GM19035 (cell line): ENCODE data around the gene EFEMP2.
A peak's percentile ranks its signal among the peaks of the same experiment; 100 is the strongest.

ENCODE experiments used
- ATAC-seq: cut with Tn5 transposase; IDR thresholded peaks from one replicate; pipeline ENCODE4 v1.9.1; 2021; ENCODE audit not compliant: unreplicated experiment

Gene EFEMP2

DNA sequence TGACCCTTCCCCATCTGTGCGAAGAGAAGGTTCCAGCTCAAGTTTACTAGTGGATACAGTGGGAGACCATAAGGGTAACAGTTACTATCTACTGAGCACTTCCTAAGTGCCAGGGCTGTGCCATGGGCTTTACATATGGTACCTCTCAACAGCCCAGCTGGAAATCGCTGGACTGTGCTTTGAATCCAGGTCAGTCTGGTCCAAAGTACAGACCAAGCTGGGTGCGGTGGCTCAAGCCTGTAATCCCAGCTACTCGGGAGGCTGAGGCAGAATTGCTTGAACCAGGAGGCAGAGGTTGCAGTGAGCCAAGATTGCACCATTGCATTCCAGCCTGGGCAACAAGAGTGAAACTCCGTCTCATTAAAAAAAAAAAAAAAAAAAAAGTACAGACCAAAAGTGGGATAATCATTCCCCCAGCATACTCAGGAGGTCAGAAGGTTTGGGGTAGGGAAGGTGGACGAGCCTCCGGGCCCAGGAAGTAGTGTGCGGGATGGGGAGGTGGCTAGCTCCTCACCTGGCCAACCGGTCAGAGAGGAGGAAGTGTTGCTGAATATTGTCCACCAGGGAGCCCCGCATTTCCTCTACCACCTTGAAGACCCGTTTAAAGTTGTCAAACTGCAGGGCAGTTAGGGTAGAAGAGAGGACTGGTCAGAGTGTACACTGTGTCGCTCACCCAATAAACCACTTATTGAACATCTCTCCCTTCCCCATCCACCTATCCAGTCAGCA lies 13.4 kb upstream of the EFEMP2 start:
- ATAC-seq: no peak

DNA sequence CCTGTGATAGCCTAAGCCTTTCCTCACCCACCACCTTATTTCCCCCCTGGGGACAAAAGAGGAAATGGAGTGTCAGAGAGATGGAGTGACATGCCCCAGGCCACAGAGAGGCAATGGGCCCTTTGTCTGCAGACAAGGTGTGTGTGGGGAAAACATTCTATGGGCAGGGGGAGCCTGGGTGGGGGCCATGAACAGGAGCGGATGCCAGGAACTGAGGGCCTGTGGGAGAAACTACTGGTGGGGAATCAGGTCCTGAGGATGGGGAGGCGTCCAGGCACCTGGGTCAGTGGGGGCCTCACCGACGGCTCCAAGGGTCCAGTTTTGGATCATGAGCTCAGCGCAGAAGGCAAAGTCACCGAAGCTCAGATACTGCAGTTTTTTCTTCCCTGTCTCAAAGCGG lies 12.6 kb upstream of the EFEMP2 start:
- ATAC-seq: no peak

DNA sequence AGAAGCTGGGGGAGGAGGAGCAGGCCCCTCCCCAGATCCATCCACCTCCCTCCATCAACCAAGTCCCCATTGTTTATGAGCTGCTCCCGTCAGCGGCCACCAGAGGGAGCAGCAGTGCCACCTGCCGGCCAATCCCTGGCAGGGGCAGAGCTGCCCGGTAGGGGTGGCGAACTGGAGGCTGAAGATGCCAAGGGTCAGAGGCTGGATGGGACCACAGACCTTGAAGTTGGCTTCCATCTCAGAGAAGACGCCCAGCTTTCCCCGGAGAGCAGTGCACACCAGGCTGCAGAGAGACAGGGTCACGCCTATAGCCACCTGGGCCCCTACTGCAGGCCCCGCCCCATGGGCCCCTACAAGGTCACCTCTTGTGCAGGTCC lies 12.1 kb upstream of the EFEMP2 start:
- no peak for ATAC-seq

DNA sequence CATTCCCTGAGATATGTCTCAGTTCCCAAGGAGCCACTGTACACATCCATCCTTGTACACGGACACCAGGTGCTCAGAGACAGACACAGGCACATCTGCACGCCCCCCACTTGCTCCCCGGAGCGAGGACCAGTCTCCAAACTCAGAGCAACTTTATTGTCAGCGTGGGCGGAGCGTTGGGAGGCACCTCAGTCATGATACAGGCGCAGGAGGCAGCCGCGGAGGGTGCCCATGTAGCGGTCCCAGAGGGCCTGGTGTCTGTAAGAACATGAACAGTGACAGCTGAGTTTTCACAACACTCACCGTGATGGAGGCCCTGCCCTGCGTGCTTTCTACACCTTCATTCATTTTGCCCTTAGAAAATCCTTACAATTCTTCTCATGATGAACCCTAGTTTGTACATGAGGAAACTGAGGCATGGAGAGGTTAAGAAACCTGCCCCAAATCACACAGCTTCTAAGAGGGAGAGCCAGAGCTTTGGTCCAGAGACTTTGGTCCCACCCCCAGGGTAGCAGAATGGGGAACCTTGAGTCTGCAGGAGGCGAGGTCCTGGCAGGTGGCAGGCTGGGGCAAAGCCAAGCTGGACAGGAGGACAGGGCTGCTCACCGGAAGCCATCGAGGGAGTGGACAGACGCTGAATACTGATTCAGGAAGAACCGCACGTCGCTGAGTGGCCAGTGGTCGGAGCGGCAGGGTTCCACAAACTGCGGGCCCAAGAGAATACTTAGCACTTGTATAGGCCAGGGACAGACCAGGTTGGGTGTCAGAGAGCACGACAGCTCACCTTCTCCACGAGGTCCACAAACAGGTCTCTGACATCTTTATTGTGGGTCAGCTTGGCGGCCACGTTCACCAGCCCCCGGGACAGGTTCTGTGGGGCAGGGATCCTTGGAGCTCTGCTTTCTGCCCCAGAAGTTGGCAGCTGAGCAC lies 11.5 kb upstream of the EFEMP2 start:
- ATAC-seq: no peak

DNA sequence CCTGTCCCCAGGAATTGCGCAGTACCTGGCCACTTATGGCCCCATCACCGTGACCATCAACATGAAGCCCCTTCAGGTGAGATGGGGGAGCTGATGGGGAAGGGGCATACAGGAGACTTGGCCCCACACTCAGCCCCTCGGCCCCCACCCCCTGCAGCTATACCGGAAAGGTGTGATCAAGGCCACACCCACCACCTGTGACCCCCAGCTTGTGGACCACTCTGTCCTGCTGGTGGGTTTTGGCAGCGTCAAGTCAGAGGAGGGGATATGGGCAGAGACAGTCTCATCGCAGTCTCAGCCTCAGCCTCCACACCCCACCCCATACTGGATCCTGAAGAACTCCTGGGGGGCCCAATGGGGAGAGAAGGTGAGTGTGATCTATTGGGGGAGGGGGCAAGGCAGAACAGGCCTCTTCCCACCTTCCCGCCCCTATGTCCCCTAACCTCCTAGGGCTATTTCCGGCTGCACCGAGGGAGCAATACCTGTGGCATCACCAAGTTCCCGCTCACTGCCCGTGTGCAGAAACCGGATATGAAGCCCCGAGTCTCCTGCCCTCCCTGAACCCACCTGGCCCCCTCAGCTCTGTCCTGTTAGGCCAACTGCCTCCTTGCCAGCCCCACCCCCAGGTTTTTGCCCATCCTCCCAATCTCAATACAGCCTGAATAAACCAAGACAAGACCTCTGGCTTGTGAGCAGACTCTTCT lies 10.6 kb upstream of the EFEMP2 start:
- ATAC-seq: no peak

DNA sequence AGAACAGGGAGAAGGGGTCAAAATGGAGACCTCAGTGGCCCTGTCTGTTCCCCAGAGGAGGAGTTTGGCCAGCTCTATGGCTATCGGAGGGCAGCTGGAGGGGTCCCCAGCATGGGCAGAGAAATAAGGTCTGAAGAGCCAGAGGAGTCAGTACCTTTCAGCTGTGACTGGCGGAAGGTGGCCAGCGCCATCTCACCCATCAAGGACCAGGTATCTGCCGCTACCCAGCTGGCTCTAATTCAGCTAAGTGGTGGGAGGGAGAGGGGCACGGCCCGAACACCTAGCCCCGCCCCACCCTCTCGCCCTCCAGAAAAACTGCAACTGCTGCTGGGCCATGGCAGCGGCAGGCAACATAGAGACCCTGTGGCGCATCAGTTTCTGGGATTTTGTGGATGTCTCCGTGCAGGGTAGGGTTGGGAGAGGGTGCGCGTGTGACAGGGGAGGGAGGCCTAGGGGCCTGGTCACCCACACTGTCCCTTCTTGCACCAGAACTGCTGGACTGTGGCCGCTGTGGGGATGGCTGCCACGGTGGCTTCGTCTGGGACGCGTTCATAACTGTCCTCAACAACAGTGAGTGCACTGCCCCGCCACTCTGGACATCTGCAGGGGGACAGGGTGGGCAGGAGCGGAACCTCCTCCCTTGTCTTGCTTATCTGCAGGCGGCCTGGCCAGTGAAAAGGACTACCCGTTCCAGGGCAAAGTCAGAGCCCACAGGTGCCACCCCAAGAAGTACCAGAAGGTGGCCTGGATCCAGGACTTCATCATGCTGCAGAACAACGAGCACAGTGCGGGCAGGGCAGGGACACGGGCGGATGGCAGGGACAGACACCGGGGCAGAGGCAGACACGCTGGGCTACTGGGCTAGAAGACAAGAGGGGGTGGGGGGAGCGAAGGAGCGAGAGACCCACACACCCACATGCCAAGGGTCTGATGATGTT lies 9.8 kb upstream of the EFEMP2 start:
- no peak for ATAC-seq

DNA sequence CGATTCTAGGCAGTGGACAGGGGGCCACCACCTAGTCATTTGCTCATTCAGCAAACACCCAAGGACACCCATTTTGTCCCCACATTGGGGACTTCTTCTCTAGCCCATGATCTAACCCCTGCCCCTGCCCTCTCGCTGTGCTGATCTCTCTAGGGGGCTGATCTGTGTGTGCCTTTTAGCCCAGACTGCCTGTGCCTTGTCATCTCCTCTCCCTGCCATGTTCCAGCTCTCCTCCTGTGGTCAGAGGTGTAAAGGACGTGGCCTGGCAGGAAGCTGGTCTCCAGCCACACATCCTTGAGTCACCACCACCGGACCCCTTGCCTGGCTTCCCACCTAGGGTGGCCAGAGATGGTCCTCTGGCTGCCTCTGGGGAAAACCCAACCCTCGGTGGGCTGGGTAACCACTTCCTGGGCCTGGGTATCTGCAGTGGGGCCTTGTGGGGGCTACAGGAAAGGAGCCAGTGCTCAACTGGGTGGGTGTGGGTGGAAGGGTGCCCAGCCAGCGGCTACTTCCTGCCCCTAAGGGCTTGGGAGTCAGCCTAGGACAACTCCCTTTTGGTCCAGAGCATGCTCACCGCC lies 8.3 kb upstream of the EFEMP2 start:
- no peak for ATAC-seq

DNA sequence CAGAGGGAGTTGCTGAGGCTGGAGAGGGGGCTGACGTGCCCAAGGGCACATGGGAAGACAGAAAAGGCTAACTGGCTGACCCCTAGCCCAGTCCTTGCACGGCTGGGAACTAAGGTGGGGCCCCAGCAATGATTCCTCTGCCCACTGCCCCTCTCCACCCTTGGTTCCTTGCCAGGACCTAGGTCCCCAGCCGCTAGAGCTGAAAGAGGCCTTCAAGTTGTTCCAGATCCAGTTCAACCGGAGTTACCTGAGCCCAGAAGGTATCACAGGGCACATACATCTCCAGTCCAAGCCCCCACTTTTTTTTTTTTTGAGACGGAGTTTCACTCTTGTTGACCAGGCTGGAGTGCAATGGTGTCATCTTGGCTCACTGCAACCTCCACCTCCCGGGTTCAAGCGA lies 7.4 kb upstream of the EFEMP2 start:
- ATAC-seq: no peak

DNA sequence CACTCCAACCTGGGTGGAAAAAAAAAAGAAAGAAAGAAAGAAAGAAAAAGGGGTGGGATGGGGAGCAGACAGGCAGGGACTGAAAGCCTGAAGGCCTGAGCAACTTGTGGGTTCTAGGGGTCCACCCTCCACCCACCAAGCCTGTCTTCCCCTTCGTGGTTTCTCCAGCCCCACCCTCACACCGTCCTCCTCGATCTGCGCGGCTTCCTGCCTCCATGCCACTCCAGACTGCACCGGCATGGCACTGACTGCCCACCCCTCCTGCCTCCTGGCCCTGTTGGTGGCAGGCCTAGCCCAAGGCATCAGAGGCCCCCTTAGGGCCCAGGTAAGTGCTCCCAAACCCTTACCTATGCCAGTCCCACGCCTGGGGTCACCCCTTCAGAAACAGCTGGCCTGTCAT lies 7.0 kb upstream of the EFEMP2 start, which contains the start of gene CTSW:
TSS of gene CTSW (plus strand) at position 221 of the 400 bp plus-strand sequence. CDS start at position 239, 18 bp downstream.
- ATAC-seq: no peak

DNA sequence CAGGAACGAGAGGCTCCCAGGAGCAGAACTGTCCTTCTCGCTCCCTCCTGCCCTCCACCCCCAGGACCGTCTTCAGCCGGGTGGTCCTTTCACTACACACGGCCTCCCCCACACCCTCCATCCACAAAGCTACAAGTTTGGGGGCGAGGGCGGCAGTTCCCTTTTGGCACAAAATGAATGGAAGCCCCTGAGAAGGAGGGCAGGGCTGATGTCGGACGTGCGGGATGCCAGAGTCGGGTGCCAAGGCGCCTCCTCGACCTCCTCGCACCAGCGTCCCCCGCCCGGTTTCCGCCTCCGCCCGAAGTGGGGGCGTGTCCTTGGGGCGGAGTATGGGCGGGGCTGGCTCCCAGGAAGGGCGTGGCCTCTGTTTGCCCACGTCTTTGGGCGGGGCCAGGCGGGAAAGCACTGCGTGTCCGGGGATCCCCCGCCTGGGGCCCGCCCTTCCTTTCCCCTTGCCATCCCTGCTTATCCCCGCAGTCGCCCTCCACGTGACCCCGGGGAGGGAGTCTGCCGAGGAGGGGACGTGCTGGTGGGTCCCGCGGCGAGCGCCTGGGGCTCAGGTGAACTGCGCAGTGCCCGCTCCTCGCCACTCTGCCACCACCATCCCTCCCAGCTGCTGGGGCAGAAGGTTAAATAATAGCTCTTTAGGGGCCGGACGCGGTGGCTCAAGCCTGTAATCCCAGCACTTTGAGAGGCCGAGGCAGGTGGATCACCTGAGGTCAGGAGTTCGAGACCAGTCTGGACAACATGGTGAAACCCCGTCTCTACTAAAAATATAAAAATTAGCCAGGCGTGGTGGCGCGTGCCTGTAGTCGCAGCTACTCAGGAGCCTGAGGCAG lies 937 bp upstream of the EFEMP2 start:
- ATAC-seq: peak; percentile 85

DNA sequence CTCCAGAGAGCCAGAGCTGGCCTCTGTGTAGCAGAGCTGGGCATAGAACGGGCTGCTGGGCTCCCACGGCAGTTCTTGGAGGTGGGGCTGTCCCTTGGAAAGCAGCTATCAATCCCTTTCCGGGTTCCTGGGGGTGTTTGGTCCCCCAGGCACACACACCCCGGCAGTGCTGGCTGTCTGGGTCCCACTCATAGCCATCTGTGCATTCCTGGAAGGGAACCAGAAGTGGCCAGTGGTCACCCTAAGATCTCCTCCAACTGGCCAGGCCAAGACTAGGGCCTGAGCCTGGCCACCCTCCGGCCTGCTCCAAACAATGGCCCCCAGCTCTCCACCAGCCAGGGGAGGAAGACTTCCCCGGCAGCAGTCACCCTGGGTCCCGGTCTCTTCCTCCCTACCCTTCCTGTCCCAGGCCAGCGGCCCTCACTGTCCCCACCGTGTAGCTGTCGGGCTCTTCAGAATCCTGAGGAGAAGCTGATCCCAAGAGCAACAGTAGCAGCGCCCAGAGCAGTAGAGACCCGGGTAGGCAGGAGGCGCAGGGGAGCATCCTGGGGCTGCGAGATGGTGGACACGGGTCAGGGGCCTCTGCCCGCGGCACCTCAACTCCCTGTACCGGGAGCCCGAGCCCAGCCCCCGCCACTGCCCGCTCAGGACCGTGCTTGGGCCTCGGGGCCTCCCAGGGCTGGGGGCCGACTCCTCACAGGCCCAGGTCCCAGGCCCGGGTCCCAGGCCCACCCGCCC lies 620 bp downstream of the EFEMP2 start:
- ATAC-seq: no peak

DNA sequence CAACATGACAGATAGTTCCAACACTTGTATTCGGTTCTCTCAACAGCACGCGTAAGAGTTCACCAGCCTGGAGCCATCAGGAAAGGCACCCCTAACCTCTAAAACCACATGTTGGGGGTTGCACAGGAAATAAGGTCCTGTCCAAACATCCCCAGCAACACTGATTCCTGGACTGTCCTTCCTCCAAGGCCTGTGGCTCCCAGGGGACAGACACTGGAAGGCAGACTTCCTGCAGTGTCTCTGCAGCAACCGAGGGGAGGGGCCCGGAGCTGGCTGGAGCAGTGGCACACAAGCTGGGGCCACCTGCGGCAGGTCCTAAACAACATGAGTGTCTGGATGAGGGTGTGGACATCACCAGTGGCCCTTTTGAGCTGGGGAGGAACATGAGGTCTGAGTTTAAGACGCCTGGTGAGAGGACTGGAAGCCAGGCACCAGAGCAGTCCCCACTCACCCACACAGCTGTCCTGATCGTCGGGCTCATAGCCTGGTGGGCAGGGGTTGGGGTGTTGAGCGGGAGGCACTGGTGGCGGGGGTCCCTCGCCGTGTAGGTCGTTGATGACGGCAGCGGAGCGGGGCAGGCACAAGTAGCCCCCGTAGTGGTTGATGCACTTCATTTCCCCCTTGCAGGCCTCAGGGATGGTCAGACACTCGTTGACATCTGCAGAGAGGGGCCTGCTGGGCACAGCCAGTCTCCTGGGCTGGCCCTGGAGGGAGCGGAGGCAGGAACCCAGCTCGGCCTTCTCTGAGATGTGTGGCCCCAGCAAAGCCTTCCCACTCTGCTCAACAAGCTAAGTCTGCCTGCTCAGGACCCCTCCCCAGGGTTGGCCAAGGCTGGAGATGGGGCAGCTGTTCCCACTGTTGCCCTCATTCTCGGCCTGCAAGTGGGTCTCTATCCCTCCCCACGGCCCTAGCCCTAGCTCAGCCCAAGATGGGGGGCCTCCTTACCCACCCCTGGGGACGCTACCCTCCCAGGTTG lies 1.6 kb downstream of the EFEMP2 start:
- no peak for ATAC-seq

DNA sequence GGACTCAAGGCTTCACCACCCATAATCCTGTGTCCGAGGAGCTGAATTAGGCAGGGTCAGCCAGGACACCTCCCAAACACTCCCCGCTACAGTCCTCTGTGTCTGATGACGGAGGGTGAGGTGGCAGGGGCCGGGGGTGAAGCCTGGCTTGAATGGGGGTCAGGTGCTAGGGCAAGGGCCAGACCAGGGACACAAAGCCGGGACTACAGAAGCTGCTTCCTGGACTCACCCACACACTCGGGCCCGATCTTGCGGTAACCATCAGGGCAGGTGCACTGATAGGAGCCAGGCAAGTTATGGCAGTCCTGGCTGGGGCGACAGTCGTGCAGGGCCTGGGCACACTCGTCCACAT lies 2.3 kb downstream of the EFEMP2 start:
- no peak for ATAC-seq

DNA sequence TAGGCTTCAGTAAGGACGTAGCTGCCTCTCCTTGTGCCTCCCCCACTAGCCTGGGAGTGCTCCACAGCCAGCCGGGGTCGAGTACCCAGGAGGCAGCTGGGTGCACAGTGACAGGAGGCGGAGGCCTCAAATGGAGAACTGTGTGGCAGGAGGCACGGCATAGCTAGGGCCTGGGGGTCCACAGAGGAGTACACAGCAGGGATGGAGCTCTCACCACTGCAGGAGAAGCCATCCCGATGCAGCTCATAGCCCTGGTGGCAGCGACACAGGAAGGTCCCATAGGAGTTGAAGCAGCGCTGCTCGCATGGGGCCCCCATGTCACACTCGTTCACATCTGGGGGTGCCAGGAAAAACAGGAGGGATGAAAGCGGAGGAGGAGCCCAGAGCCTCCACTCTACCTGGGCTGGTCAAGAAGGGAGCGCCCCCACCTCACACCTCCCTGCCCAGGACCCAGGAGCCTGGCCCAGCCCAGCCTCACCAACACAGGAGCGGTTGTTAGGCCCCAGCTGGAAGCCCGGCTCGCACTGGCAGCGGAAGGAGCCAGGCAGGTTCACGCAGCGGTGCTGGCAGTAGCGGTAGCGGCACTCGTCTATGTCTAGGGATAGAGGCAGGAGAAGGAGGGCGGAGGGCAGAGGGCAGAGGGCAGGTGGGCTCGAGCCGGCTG lies 2.8 kb downstream of the EFEMP2 start:
- no peak for ATAC-seq

DNA sequence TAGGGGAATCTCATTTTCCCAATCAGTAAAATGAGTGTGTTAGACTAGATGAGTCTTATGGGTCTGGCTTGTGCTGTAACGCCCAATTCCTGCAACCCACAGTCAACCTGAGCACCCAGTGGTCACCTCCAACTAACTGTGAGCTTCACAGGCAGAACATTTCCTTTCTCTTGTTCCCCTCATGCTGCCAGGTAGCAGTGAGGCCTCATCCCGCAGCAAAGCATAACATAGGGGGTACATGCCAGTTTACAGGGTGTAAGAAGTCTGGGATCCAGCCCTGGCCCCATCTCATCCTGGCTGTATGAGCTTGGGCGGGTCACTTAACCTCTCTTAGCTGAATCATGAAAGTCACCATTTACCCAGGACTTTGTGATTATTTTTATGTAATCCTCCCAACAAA lies 3.7 kb downstream of the EFEMP2 start:
- no peak for ATAC-seq

DNA sequence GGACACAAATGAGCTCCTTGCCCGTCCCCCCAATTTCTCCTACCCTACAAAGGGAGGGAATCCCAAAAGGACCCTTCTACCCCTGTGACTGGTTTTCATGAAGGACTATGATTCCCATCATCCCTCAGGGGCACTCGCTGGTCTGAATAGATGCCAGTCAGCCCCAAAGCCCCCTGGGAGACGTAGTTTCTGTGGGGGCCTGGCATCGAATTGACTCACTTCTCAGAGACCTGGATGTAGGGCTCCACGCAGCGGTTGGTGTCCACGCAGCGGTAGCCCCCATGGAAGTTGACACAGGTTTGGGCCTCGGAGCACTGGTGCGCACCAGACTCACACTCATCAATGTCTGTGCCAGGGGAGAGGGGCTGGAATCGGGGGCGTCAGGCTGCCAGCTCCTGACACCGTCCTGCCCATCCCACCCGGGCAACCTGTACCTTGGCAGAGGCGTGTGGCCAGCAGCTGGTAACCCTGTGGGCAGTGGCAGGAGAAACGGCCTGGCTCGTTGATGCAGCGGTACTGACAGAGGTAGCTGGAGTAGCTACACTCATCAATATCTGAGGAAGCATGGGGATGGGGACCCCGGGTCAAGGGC lies 4.4 kb downstream of the EFEMP2 start:
- no peak for ATAC-seq
